Colonic mucosa (tissue), 4 donors: ENCODE measurements around the gene CCNF. TPM values are rescaled to one million over a fixed set of nuclear protein-coding genes. Genes with fewer than 3 reads are reported as not detected.
A peak's percentile ranks its signal among the peaks of the same experiment; 100 is the strongest.

Experiments
- DNase-seq: peaks from one replicate; pipeline ENCODE4 v3.0.0-alpha.2; 2020
- H3K27ac ChIP-seq: fragments of 200-600 bp; one replicate; pipeline ENCODE4 v1.8.0; 2021
- H3K27me3 ChIP-seq: fragments of 200-600 bp; one replicate; pipeline ENCODE4 v1.8.0; 2021
- H3K36me3 ChIP-seq: fragments of 200-600 bp; one replicate; pipeline ENCODE4 v1.8.0; 2021
- H3K4me1 ChIP-seq: fragments of 200-600 bp; one replicate; pipeline ENCODE4 v1.8.0; 2021; ENCODE audit warnings: mild to moderate bottlenecking
- H3K4me3 ChIP-seq: fragments of 200-600 bp; one replicate; pipeline ENCODE4 v1.8.0; 2021
- H3K9ac ChIP-seq, 2 donors: one replicate each; pipeline ENCODE4 v1.7.0; 2013; ENCODE audit warnings: control low read depth in 2 of 2, low read depth in 2 of 2, low read length in 2 of 2
- H3K9me3 ChIP-seq: fragments of 200-600 bp; one replicate; pipeline ENCODE4 v1.8.0; 2021
- CTCF ChIP-seq: fragments of 200-600 bp; IDR thresholded peaks from one replicate; pipeline ENCODE4 v1.8.0; 2022; ENCODE audit warnings: antibody characterized with exemption, mild to moderate bottlenecking
- intact Hi-C: fragments of 100-400 bp; cut with DNase I; formaldehyde crosslinking; loops from one replicate; pipeline ENCODE4 v1.14.1; 2022
- total RNA-seq, 2 donors: library from RNA; stranded (reverse); fragmentation: NEBNext Ultra II Directional in 1 of 2; extraction: Animal tissue kit (Norgen Biotek cat#: 25700) in 1 of 2; gene quantifications; one replicate each; pipeline ENCODE4 v1.2.1, GENCODE V29; 2021
- donor health status: healthy.
- donor health status: DM: no; HTN: no; CAD: no.
- donor health status: DM: no; HTN: no; CAD: no.

Gene CCNF
- total RNA-seq, 2 donors from 2014 or later = 8.6 to 38.2 TPM

GRCh38 chr16:2464333-2464732, 35.1 kb downstream of the CCNF start:
- Histone ChIP-seq H3K4me3 (no peak overlapping the region), H3K27me3 (peaks cover 19% of the 10 kb centered on the region), H3K36me3 (no peaks in the 10 kb centered on the region), H3K9me3 (no peaks in the 10 kb centered on the region), H3K4me1 (no peaks in the 10 kb centered on the region), H3K27ac (no peak overlapping the region), H3K9ac (no peak overlapping the region)
- intact Hi-C loops = no loop called here
- no peak for DNase-seq
- no peak for TF ChIP-seq CTCF

- H3K9me3 ChIP-seq = no peaks in the 10 kb centered on the region
- H3K36me3 ChIP-seq = no peaks in the 10 kb centered on the region
- H3K27ac ChIP-seq = no peak overlapping the region
- intact Hi-C loops = no loop called here
- H3K27me3 ChIP-seq = peaks cover 34% of the 10 kb centered on the region
- DNase-seq = no peak
- no peaks in the 10 kb centered on the region for H3K4me1 ChIP-seq
- no peak for TF ChIP-seq CTCF
- H3K4me3 ChIP-seq = no peak overlapping the region
- H3K9ac ChIP-seq = no peak overlapping the region
These were observed 36.6 kb downstream of the CCNF start for GRCh38 chr16:2465653-2466415.

GRCh38 chr16:2466667-2467527, 37.6 kb downstream of the CCNF start:
- no peak for TF ChIP-seq CTCF
- H3K27me3 ChIP-seq = peaks cover 44% of the 10 kb centered on the region
- H3K9ac ChIP-seq = no peak overlapping the region
- H3K9me3 ChIP-seq = no peaks in the 10 kb centered on the region
- H3K27ac ChIP-seq = no peak overlapping the region
- peak overlapping the region; percentile 42 for H3K4me3 ChIP-seq
- intact Hi-C loops = no loop called here
- no peaks in the 10 kb centered on the region for H3K36me3 ChIP-seq
- DNase-seq = no peak
- H3K4me1 ChIP-seq = peaks cover 6% of the 10 kb centered on the region

- H3K9me3 ChIP-seq = no peaks in the 10 kb centered on the region
- H3K4me3 ChIP-seq = peak overlapping the region; percentile 42
- no peak for TF ChIP-seq CTCF
- H3K36me3 ChIP-seq = no peaks in the 10 kb centered on the region
- H3K9ac ChIP-seq = peak overlapping the region in 1 of 2 donors; percentile 56
- H3K27ac ChIP-seq = no peak overlapping the region
- peaks cover 52% of the 10 kb centered on the region for H3K27me3 ChIP-seq
- peak; percentile 75 for DNase-seq
- intact Hi-C loops = no loop called here
- peaks cover 8% of the 10 kb centered on the region for H3K4me1 ChIP-seq
These were observed 38.4 kb downstream of the CCNF start for GRCh38 chr16:2467528-2468232.

GRCh38 chr16:2468233-2468724, 39.0 kb downstream of the CCNF start:
- Histone ChIP-seq H3K9me3 (no peaks in the 10 kb centered on the region), H3K36me3 (no peaks in the 10 kb centered on the region), H3K27ac (no peak overlapping the region), H3K4me1 (peaks cover 8% of the 10 kb centered on the region), H3K4me3 (peak overlapping the region; percentile 42), H3K27me3 (peaks cover 58% of the 10 kb centered on the region), H3K9ac (peak overlapping the region in 1 of 2 donors; percentile 56)
- no peak for TF ChIP-seq CTCF
- intact Hi-C loops = no loop called here
- no peak for DNase-seq
